GM12878 (cell line): ENCODE measurements around the gene CNOT10. TPM values are rescaled to one million over a fixed set of nuclear protein-coding genes. Genes with fewer than 3 reads are reported as not detected.
A peak's percentile ranks its signal among the peaks of the same experiment; 100 is the strongest.

Experiments used
- ATAC-seq: fragments of 200-7000 bp; cut with Tn5 transposase; 3 replicates; pipeline ENCODE4 v1.9.1; 2020; ENCODE audit warnings: mild to moderate bottlenecking, moderate library complexity
- BruUV-seq: library from RNA; stranded (reverse); fragments of 400-500 nt; replicated peaks from 2 replicates; lab custom pipeline; 2021; lab: Mats Ljungman, UMichigan
- CTCF ChIA-PET: fragments of 300-600 bp; sonication (Branson Sonifier 250); formaldehyde crosslinking; extraction: SDS; loops from one replicate; lab custom pipeline; 2021; ENCODE audit warnings: inconsistent platforms; lab: Yijun Ruan, JAX
- POLR2A ChIA-PET: fragments of 350-600 bp; formaldehyde crosslinking; extraction: SDS; loops from one replicate; lab custom pipeline; 2021; ENCODE audit warnings: inconsistent platforms; lab: Charles Lee
- RAD21 ChIA-PET: fragments of 300-600 bp; sonication (Branson Sonifier 250); formaldehyde crosslinking; loops from one replicate; lab custom pipeline; 2023; ENCODE audit warnings: antibody characterized with exemption; ENCODE audit not compliant: unreplicated experiment; lab: Charles Lee
- SMC1A ChIA-PET: fragments of 300-600 bp; sonication (Branson Sonifier 250); formaldehyde crosslinking; loops from one replicate; lab custom pipeline; 2023; ENCODE audit not compliant: unreplicated experiment, uncharacterized antibody; lab: Charles Lee
- DNase-seq: peaks from one replicate; pipeline ENCODE4 v3.0.0-alpha.2; 2011; ENCODE audit warnings: low read depth, low spot score
- FAIRE-seq: peaks from 3 replicates; lab custom pipeline; 2011; peaks lifted over from hg19 to GRCh38; lab: Jason Lieb, UNC
- H2AFZ ChIP-seq: 2 replicates; pipeline ENCODE4 v1.6.0; 2011; ENCODE audit warnings: low read depth, low read length, control low read depth; ENCODE audit not compliant: control insufficient read depth
- H3K27ac ChIP-seq: 2 replicates; pipeline ENCODE4 v1.5.1; 2011; ENCODE audit warnings: control low read depth; ENCODE audit not compliant: control insufficient read depth, insufficient read depth
- H3K27me3 ChIP-seq, 2 experiments: replicated peaks in 1 of 2; 2 replicates each; pipeline versions ENCODE4 v1.6.0 to v1.6.1; 2011; ENCODE audit warnings: low read length in 1 of 2; ENCODE audit not compliant: control insufficient read depth in 2 of 2, insufficient read depth in 2 of 2
- H3K36me3 ChIP-seq, 2 experiments: 2 replicates each; pipeline ENCODE4 v1.5.1; 2011; ENCODE audit warnings: low read length in 1 of 2; ENCODE audit not compliant: control insufficient read depth in 2 of 2, insufficient read depth in 2 of 2
- H3K4me1 ChIP-seq: 2 replicates; pipeline ENCODE4 v1.6.1; 2011; ENCODE audit warnings: mild to moderate bottlenecking, low read length, moderate library complexity, mixed read lengths; ENCODE audit not compliant: control insufficient read depth, insufficient read depth
- H3K4me2 ChIP-seq: 2 replicates; pipeline ENCODE4 v1.6.0; 2011; ENCODE audit warnings: control low read depth; ENCODE audit not compliant: control insufficient read depth, insufficient read depth
- H3K4me3 ChIP-seq: fragments of 200-600 bp; sonication (generic); 2 replicates; pipeline ENCODE4 v1.5.1; 2016
- H3K79me2 ChIP-seq: 2 replicates; pipeline ENCODE4 v1.6.0; 2011; ENCODE audit warnings: low read length; ENCODE audit not compliant: control insufficient read depth, insufficient read depth
- H3K9ac ChIP-seq: 2 replicates; pipeline ENCODE4 v1.8.0; 2011; ENCODE audit warnings: low read length, control low read depth, mixed read lengths; ENCODE audit not compliant: control insufficient read depth, insufficient read depth
- H3K9me3 ChIP-seq: replicated peaks from 3 replicates; pipeline ENCODE4 v1.5.1; 2011; ENCODE audit warnings: mild to moderate bottlenecking, low read length; ENCODE audit not compliant: control insufficient read depth, insufficient read depth
- H4K20me1 ChIP-seq: 2 replicates; pipeline ENCODE4 v1.6.0; 2011; ENCODE audit not compliant: control insufficient read depth, insufficient read depth
- BMI1 ChIP-seq: fragments of 450-650 bp; IDR thresholded peaks from 2 replicates; pipeline ENCODE4 v1.6.1; 2016; ENCODE audit warnings: mild to moderate bottlenecking, moderate library complexity, borderline replicate concordance
- CREB1 ChIP-seq: IDR thresholded peaks from 2 replicates; pipeline ENCODE4 v1.6.1; 2012; ENCODE audit warnings: low read depth, mild to moderate bottlenecking, inconsistent platforms
- CTCF ChIP-seq, 3 experiments: IDR thresholded peaks in 2 of 3; conservative IDR thresholded peaks in 1 of 3; 2 replicates each; pipeline ENCODE4 v1.5.1; 2011; ENCODE audit warnings: low read depth in 3 of 3, low read length in 3 of 3, mild to moderate bottlenecking in 3 of 3, control low read depth in 2 of 3, moderate library complexity in 2 of 3, inconsistent platforms in 1 of 3, mixed read lengths in 1 of 3; ENCODE audit not compliant: control insufficient read depth in 2 of 3, insufficient read depth in 1 of 3; ENCODE audit errors: extremely low read depth in 1 of 3
- E2F4 ChIP-seq: IDR thresholded peaks from 2 replicates; pipeline ENCODE4 v1.6.1; 2012; ENCODE audit warnings: low read depth, low read length, improper control_type of control experiment
- EED ChIP-seq: sonication (generic); IDR thresholded peaks from 2 replicates; pipeline ENCODE4 v1.6.1; 2016; ENCODE audit warnings: antibody characterized with exemption, low read depth
- HDGF ChIP-seq: fragments of 450-650 bp; IDR thresholded peaks from 2 replicates; pipeline ENCODE4 v1.6.1; 2016; ENCODE audit warnings: antibody characterized with exemption
- NR2F1 ChIP-seq: fragments of 450-650 bp; conservative IDR thresholded peaks from 2 replicates; pipeline ENCODE4 v1.6.1; 2017; ENCODE audit warnings: mild to moderate bottlenecking
- PAX5 ChIP-seq: IDR thresholded peaks from 2 replicates; pipeline ENCODE4 v1.6.1; 2011; ENCODE audit warnings: low read depth, low read length, borderline replicate concordance
- ZBTB4 ChIP-seq: fragments of 450-650 bp; formaldehyde crosslinking; IDR thresholded peaks from 2 replicates; pipeline ENCODE4 v1.4.0; 2022; ENCODE audit warnings: mild to moderate bottlenecking, moderate library complexity
- ZNF207 ChIP-seq: fragments of 450-650 bp; IDR thresholded peaks from 2 replicates; pipeline ENCODE4 v1.6.1; 2014; ENCODE audit warnings: antibody characterized with exemption, mild to moderate bottlenecking, borderline replicate concordance
- WGBS: methylation state at CpG from one replicate; pipeline ENCODE4 v1.1.6; 2016; ENCODE audit warnings: low lambda C conversion rate; ENCODE audit not compliant: insufficient replicate concordance, insufficient coverage; ENCODE audit errors: missing lambda C conversion rate; 5-methylcytosine and 5-hydroxymethylcytosine counted together
- in situ Hi-C: fragments of 300-500 bp; cut with MboI; formaldehyde crosslinking; loops from 9 replicates; pipeline ENCODE4 v1.14.3; 2018; ENCODE audit warnings: mixed read lengths
- intact Hi-C: fragments of 100-400 bp; cut with micrococcal nuclease; formaldehyde crosslinking; loops from one replicate; pipeline ENCODE4 v1.14.2; 2022; ENCODE audit not compliant: unreplicated experiment
- polyA plus RNA-seq, 11 experiments: library from polyadenylated mRNA; depleted of rRNA in 4 of 11; unstranded in 6 of 11; stranded (reverse) in 5 of 11; fragments of >200 nt; fragmentation: Nextera tagmentation in 4 of 11; fragmentation: Illumina TruSeq in 1 of 11; extraction: Ambion mirVana in 4 of 11; extraction: Trizol in 1 of 11; gene quantifications; 1 replicate in 1 of 11; 2 replicates in 10 of 11; pipeline versions ENCODE4 v1.2.1 to v1.2.3, GENCODE V29; 2011 to 2016; ENCODE audit warnings: inconsistent platforms in 2 of 11, missing spikeins in 2 of 11, low read depth in 1 of 11
- total RNA-seq, 4 experiments: library from RNA; depleted of rRNA in 3 of 4; stranded (reverse); fragments of >200 nt in 3 of 4; fragmentation: Illumina TruSeq in 1 of 4; extraction: Trizol in 1 of 4; gene quantifications; 2 replicates each; pipeline versions ENCODE4 v1.2.1 to v1.2.3, GENCODE V29; 2013 to 2021
- TF ChIP-seq, protein P1 (sequence below): fragments of 450-650 bp; IDR thresholded peaks from 2 replicates; pipeline ENCODE4 v1.6.1; 2016; ENCODE audit warnings: mild to moderate bottlenecking
- TF ChIP-seq, protein P2 (sequence below): fragments of 150-350 bp; IDR thresholded peaks from 2 replicates; pipeline ENCODE4 v1.6.1; 2016; ENCODE audit warnings: low read depth, low read length

Gene CNOT10
- total and polyA plus RNA-seq, 10 of the 15 experiments (the other 5 are each of a cell fraction or from before 2014, with no cell fraction given), result 18.2 to 51.9 (median 45.5) TPM

- H3K27ac ChIP-seq, result no peak overlapping the region
- H3K36me3 ChIP-seq, result no peaks in the 10 kb centered on the region
- DNase-seq (no peak), ATAC-seq (no peak), FAIRE-seq (no peak)
- CTCF ChIA-PET, result interaction anchor here (1.8 kb wide), 1 partner anchor 10 kb away, joined by 8 read pairs; no protein-coding TSS in a partner anchor
- H3K79me2 ChIP-seq, result peaks cover 37% of the 10 kb centered on the region
- RAD21 ChIA-PET, result interaction anchor here (1.0 kb wide), 1 partner anchor 13 kb away, joined by 4 read pairs; no protein-coding TSS in a partner anchor
- POLR2A ChIA-PET, result no interaction called here
- H3K27me3 ChIP-seq, result no peaks in the 10 kb centered on the region
- H3K9ac ChIP-seq, result peak overlapping the region; percentile 38; the same call in 1 of the 2 replicates
- no peaks in the 10 kb centered on the region for H3K9me3 ChIP-seq
- intact Hi-C loops (no loop called here), in situ Hi-C loops (no loop called here)
- SMC1A ChIA-PET, result interaction anchor here (0.7 kb wide), 1 partner anchor 15 kb away, joined by 3 read pairs; no protein-coding TSS in a partner anchor
- H3K4me2 ChIP-seq, result peak overlapping the region; percentile 73
- BruUV-seq, result no TSS peak
- H3K4me1 ChIP-seq, result peaks cover 4% of the 10 kb centered on the region
- peak overlapping the region; percentile 84 for H3K4me3 ChIP-seq
- 92% methylated on average over 3 of the region's 3 CpGs for WGBS
- no peak overlapping the region for H2AFZ ChIP-seq
- H4K20me1 ChIP-seq, result no peaks in the 10 kb centered on the region
- TF ChIP-seq PAX5 (no peak), CTCF (IDR thresholded peaks at IDR 0.05 in 2 of 3, conservative IDR thresholded peaks at IDR 0.05 in 1 of 3; ENCODE audit: control insufficient read depth in 2 of 3, extremely low read depth in 1 of 3, insufficient read depth in 1 of 3, low read depth in 3 of 3, low read length in 3 of 3) (no peak), CREB1 (no peak), ZNF207 (no peak), NR2F1 (no peak), EED (no peak), HDGF (no peak), E2F4 (no peak), BMI1 (no peak), ZBTB4 (CRISPR knock-in tag) (no peak)
- TF ChIP-seq, protein P1, sequence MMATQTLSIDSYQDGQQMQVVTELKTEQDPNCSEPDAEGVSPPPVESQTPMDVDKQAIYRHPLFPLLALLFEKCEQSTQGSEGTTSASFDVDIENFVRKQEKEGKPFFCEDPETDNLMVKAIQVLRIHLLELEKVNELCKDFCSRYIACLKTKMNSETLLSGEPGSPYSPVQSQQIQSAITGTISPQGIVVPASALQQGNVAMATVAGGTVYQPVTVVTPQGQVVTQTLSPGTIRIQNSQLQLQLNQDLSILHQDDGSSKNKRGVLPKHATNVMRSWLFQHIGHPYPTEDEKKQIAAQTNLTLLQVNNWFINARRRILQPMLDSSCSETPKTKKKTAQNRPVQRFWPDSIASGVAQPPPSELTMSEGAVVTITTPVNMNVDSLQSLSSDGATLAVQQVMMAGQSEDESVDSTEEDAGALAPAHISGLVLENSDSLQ, result no peak
- TF ChIP-seq, protein P2, sequence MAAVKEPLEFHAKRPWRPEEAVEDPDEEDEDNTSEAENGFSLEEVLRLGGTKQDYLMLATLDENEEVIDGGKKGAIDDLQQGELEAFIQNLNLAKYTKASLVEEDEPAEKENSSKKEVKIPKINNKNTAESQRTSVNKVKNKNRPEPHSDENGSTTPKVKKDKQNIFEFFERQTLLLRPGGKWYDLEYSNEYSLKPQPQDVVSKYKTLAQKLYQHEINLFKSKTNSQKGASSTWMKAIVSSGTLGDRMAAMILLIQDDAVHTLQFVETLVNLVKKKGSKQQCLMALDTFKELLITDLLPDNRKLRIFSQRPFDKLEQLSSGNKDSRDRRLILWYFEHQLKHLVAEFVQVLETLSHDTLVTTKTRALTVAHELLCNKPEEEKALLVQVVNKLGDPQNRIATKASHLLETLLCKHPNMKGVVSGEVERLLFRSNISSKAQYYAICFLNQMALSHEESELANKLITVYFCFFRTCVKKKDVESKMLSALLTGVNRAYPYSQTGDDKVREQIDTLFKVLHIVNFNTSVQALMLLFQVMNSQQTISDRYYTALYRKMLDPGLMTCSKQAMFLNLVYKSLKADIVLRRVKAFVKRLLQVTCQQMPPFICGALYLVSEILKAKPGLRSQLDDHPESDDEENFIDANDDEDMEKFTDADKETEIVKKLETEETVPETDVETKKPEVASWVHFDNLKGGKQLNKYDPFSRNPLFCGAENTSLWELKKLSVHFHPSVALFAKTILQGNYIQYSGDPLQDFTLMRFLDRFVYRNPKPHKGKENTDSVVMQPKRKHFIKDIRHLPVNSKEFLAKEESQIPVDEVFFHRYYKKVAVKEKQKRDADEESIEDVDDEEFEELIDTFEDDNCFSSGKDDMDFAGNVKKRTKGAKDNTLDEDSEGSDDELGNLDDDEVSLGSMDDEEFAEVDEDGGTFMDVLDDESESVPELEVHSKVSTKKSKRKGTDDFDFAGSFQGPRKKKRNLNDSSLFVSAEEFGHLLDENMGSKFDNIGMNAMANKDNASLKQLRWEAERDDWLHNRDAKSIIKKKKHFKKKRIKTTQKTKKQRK, result no peak
Measured at GRCh38 chr3:32686713-32687112, 1.7 kb downstream of the CNOT10 start.
